ENCODE results near the gene GNAQ. TPM values are rescaled to one million over a fixed set of nuclear protein-coding genes. Genes with fewer than 3 reads are reported as not detected.

The GNAQ gene
- total and polyA plus RNA-seq, 12 donors: 5.4 to 19.8 (median 13.2) TPM

- Histone ChIP-seq H3K36me3 (no peaks in the 10 kb centered on the region), H3K27me3 (no peaks in the 10 kb centered on the region), H3K4me3 (no peak overlapping the region), H3K27ac (no peak overlapping the region), H3K9me3 (no peaks in the 10 kb centered on the region), H3K4me1 (peaks cover 0 to 40% (median 25%) of the 10 kb centered on the region in 9 donors)
- DNase-seq (no peak), ATAC-seq (no peak)
- intact Hi-C loops (cut with DNase I): loop anchor here in 1 of 10 donors (10.0 kb wide), 1 partner anchor 60 kb away; the partner anchor contains the start of gene GNAQ
- TF ChIP-seq CTCF (IDR thresholded peaks at IDR 0.05): no peak
- 82 to 84% methylated on average over 2 of the region's 2 CpGs for WGBS, 2 donors
Observed at GRCh38 chr9:77974434-77974833, 57.2 kb downstream of the GNAQ start.

- Histone ChIP-seq H3K27ac (no peak overlapping the region), H3K36me3 (no peaks in the 10 kb centered on the region), H3K4me3 (no peak overlapping the region), H3K4me1 (peaks cover 0 to 16% (median 6%) of the 10 kb centered on the region in 9 donors), H3K27me3 (no peaks in the 10 kb centered on the region), H3K9me3 (no peaks in the 10 kb centered on the region)
- 78 to 98% methylated on average over 4 of the region's 4 CpGs for WGBS, 2 donors
- no peak for DNase-seq
- intact Hi-C loops (cut with DNase I): no loop called here
- no peak for TF ChIP-seq CTCF (IDR thresholded peaks at IDR 0.05)
- ATAC-seq: no peak
Observed at GRCh38 chr9:77969083-77969482, 62.5 kb downstream of the GNAQ start.

GRCh38 chr9:77968506-77968905, 63.1 kb downstream of the GNAQ start:
- no peak for DNase-seq
- H3K4me3 ChIP-seq: no peak overlapping the region
- no peak for TF ChIP-seq CTCF (IDR thresholded peaks at IDR 0.05)
- ATAC-seq: no peak
- no peaks in the 10 kb centered on the region for H3K36me3 ChIP-seq
- intact Hi-C loops (cut with DNase I): no loop called here
- H3K4me1 ChIP-seq: peaks cover 0 to 16% (median 6%) of the 10 kb centered on the region in 9 donors
- peaks cover 0 to under 1% (median 0%) of the 10 kb centered on the region in 11 donors for H3K9me3 ChIP-seq
- no peak overlapping the region for H3K27ac ChIP-seq
- H3K27me3 ChIP-seq: no peaks in the 10 kb centered on the region
- WGBS, 2 donors: 64 to 74% methylated on average over 3 of the region's 3 CpGs

GRCh38 chr9:77966718-77967117, 64.9 kb downstream of the GNAQ start:
- no peak overlapping the region for H3K27ac ChIP-seq

More at GRCh38 chr9:77966718-77967117, 64.9 kb downstream of the GNAQ start:
- Histone ChIP-seq H3K27me3 (no peaks in the 10 kb centered on the region), H3K9me3 (peaks cover 0 to 4% (median 0%) of the 10 kb centered on the region in 11 donors), H3K4me1 (peaks cover 0 to 24% (median 16%) of the 10 kb centered on the region in 9 donors), H3K36me3 (no peaks in the 10 kb centered on the region), H3K4me3 (no peak overlapping the region)
- WGBS, 2 donors: 93 to 94% methylated on average over 8 of the region's 8 CpGs
- intact Hi-C loops (cut with DNase I): no loop called here
- no peak for TF ChIP-seq CTCF (IDR thresholded peaks at IDR 0.05)
- DNase-seq (no peak), ATAC-seq (no peak)
